GM21786 (cell line): ENCODE results near the gene CD209.
"Not testable (repeated sequence)": the region's sequence is repeated elsewhere in the genome, so short reads cannot be mapped to it uniquely, and the experiment has no call there.

Experiments used
- ATAC-seq: cut with Tn5 transposase; IDR thresholded peaks from one replicate; pipeline ENCODE4 v1.9.1; 2021; ENCODE audit not compliant: unreplicated experiment

Gene CD209

GRCh38 chr19:7769171-7769570, 21.8 kb upstream of the CD209 start:
- no peak for ATAC-seq

GRCh38 chr19:7767487-7767886, 20.2 kb upstream of the CD209 start:
- no peak for ATAC-seq

GRCh38 chr19:7766535-7766934, 19.2 kb upstream of the CD209 start:
- no peak for ATAC-seq

- ATAC-seq, result not testable (repeated sequence)
Measured at GRCh38 chr19:7765043-7765442, 17.7 kb upstream of the CD209 start.

GRCh38 chr19:7764157-7764556, 16.8 kb upstream of the CD209 start:
- ATAC-seq, result not testable (repeated sequence)

GRCh38 chr19:7763696-7764095, 16.4 kb upstream of the CD209 start:
- no peak for ATAC-seq

- ATAC-seq, result no peak
Measured at GRCh38 chr19:7762719-7763293, 15.5 kb upstream of the CD209 start, which contains the start of gene CLEC4M. TSS of gene CLEC4M (plus strand) at chr19:7763243. CDS start at chr19:7763267, 24 bp downstream.

- no peak for ATAC-seq
Measured at GRCh38 chr19:7759156-7759555, 11.8 kb upstream of the CD209 start.

- ATAC-seq, result no peak
Measured at GRCh38 chr19:7757358-7757757, 10.0 kb upstream of the CD209 start.

GRCh38 chr19:7756258-7756657, 8.9 kb upstream of the CD209 start:
- ATAC-seq, result no peak

- no peak for ATAC-seq
Measured at GRCh38 chr19:7751157-7751783, 3.9 kb upstream of the CD209 start.

- ATAC-seq, result no peak
Measured at GRCh38 chr19:7748756-7749155, 1.4 kb upstream of the CD209 start.

GRCh38 chr19:7748171-7748570, 837 bp upstream of the CD209 start:
- no peak for ATAC-seq

GRCh38 chr19:7746306-7746705, 1.0 kb downstream of the CD209 start:
- ATAC-seq, result not testable (repeated sequence)

- ATAC-seq, result no peak
Measured at GRCh38 chr19:7744871-7745650, 2.3 kb downstream of the CD209 start.

GRCh38 chr19:7744199-7744786, 3.0 kb downstream of the CD209 start:
- no peak for ATAC-seq

- ATAC-seq, result no peak
Measured at GRCh38 chr19:7743425-7743841, 3.9 kb downstream of the CD209 start.

GRCh38 chr19:7742991-7743390, 4.3 kb downstream of the CD209 start:
- ATAC-seq, result no peak

GRCh38 chr19:7742575-7742974, 4.8 kb downstream of the CD209 start:
- ATAC-seq, result no peak

GRCh38 chr19:7740682-7741054, 6.7 kb downstream of the CD209 start:
- ATAC-seq, result no peak

GRCh38 chr19:7739801-7740681, 7.3 kb downstream of the CD209 start:
- no peak for ATAC-seq
